Measurements from ENCODE around the gene PTPN13. TPM values are rescaled to one million over a fixed set of nuclear protein-coding genes. Genes with fewer than 3 reads are reported as not detected.

Gene PTPN13
- total and polyA plus RNA-seq, 4 experiments from 2014 or later, result 1.5 to 11.9 (median 7.7) TPM

DNA sequence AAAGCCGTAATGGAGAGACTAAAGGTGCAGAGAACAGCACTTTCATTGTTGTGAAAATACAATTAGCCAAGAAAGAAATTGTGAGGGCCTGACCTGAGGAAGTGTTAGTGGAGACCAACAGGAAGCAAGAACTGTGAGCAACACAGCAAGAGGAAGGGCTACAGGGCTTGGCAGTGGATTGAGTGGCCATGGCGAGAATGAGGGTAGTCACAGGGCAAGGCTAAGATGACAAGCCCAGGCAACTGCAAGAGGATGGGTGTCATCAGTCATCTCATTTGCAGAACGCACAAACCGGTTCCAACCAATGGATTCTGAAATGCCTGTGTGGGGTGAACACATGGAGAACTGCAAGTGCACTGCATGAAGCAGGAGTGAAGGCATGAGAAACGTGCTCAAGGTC is 251.5 kb downstream of the PTPN13 start:
- Mint-ChIP-seq H3K36me3 (no peaks in the 10 kb centered on the region), H3K4me1 (peaks cover 0 to under 1% (median 0%) of the 10 kb centered on the region in 4 donors), H3K27ac (no peak overlapping the region), H3K4me3 (no peak overlapping the region), H3K27me3 (peaks cover 6 to 8% of the 10 kb centered on the region in 2 donors), H3K9me3 (peaks cover 0 to 2% (median 0%) of the 10 kb centered on the region in 8 donors)
- POLR2A ChIA-PET (ENCODE audit: partially characterized antibody), result no interaction called here
- intact Hi-C loops (cut with micrococcal nuclease), result no loop called here
- no peaks in the 10 kb centered on the region for H3K4me1 ChIP-seq (ENCODE audit: insufficient read depth, low read length)
- no peak overlapping the region for H3K27ac ChIP-seq (ENCODE audit: low read depth, low read length)
- H3K36me3 ChIP-seq (ENCODE audit: insufficient read depth, low read length), result no peaks in the 10 kb centered on the region
- CTCF ChIA-PET (ENCODE audit: partially characterized antibody), result interaction anchor here (1.0 kb wide), 1 partner anchor 185 kb away, joined by 3 read pairs; no protein-coding TSS in a partner anchor
- no peaks in the 10 kb centered on the region for H3K9me3 ChIP-seq (ENCODE audit: control insufficient read depth in 1 of 2, low read length in 2 of 2)
- H3K4me3 ChIP-seq (ENCODE audit: low read length in 2 of 2), result no peak overlapping the region
- H3K27me3 ChIP-seq (ENCODE audit: insufficient read depth, low read length), result peaks cover 3% of the 10 kb centered on the region
- DNase-seq, result no peak

GRCh38 chr4:86846921-86847320 is 252.8 kb downstream of the PTPN13 start:
- Histone ChIP-seq H3K4me3 (ENCODE audit: low read length in 2 of 2) (no peak overlapping the region), H3K36me3 (ENCODE audit: insufficient read depth, low read length) (no peaks in the 10 kb centered on the region), H3K27ac (ENCODE audit: low read depth, low read length) (no peak overlapping the region), H3K4me1 (ENCODE audit: insufficient read depth, low read length) (no peaks in the 10 kb centered on the region), H3K27me3 (ENCODE audit: insufficient read depth, low read length) (peaks cover 3% of the 10 kb centered on the region), H3K9me3 (ENCODE audit: control insufficient read depth in 1 of 2, low read length in 2 of 2) (no peaks in the 10 kb centered on the region)
- intact Hi-C loops (cut with micrococcal nuclease), result no loop called here
- no peak overlapping the region for H3K27ac Mint-ChIP-seq
- peaks cover 0 to 1% (median 0%) of the 10 kb centered on the region in 4 donors for H3K4me1 Mint-ChIP-seq
- peaks cover 0 to 2% (median 0%) of the 10 kb centered on the region in 8 donors for H3K9me3 Mint-ChIP-seq
- CTCF ChIA-PET (ENCODE audit: partially characterized antibody), result no interaction called here
- DNase-seq, result no peak
- no peak overlapping the region for H3K4me3 Mint-ChIP-seq
- POLR2A ChIA-PET (ENCODE audit: partially characterized antibody), result no interaction called here
- H3K36me3 Mint-ChIP-seq, result no peaks in the 10 kb centered on the region
- H3K27me3 Mint-ChIP-seq, result peaks cover 1 to 9% of the 10 kb centered on the region in 2 donors

- no peak for DNase-seq
- H3K36me3 ChIP-seq (ENCODE audit: insufficient read depth, low read length), result no peaks in the 10 kb centered on the region
- H3K4me1 Mint-ChIP-seq, result peaks cover 0 to 1% (median 0%) of the 10 kb centered on the region in 4 donors
- H3K36me3 Mint-ChIP-seq, result no peaks in the 10 kb centered on the region
- intact Hi-C loops (cut with micrococcal nuclease), result no loop called here
- peaks cover 3% of the 10 kb centered on the region for H3K27me3 ChIP-seq (ENCODE audit: insufficient read depth, low read length)
- H3K9me3 Mint-ChIP-seq, result peaks cover 0 to 2% (median 0%) of the 10 kb centered on the region in 8 donors
- no peaks in the 10 kb centered on the region for H3K9me3 ChIP-seq (ENCODE audit: control insufficient read depth in 1 of 2, low read length in 2 of 2)
- ChIA-PET CTCF (ENCODE audit: partially characterized antibody) (no interaction called here), POLR2A (ENCODE audit: partially characterized antibody) (no interaction called here)
- H3K27ac Mint-ChIP-seq, result no peak overlapping the region
- no peak overlapping the region for H3K27ac ChIP-seq (ENCODE audit: low read depth, low read length)
- H3K4me1 ChIP-seq (ENCODE audit: insufficient read depth, low read length), result no peaks in the 10 kb centered on the region
- peaks cover 1 to 9% of the 10 kb centered on the region in 2 donors for H3K27me3 Mint-ChIP-seq
- no peak overlapping the region for H3K4me3 ChIP-seq (ENCODE audit: low read length in 2 of 2)
- H3K4me3 Mint-ChIP-seq, result no peak overlapping the region
These were observed 253.5 kb downstream of the PTPN13 start for GRCh38 chr4:86847571-86847970.

- H3K4me3 ChIP-seq (ENCODE audit: low read length in 2 of 2), result no peak overlapping the region
- peaks cover 3% of the 10 kb centered on the region for H3K27me3 ChIP-seq (ENCODE audit: insufficient read depth, low read length)
- POLR2A ChIA-PET (ENCODE audit: partially characterized antibody), result no interaction called here
- no peak overlapping the region for H3K27ac ChIP-seq (ENCODE audit: low read depth, low read length)
- Mint-ChIP-seq H3K27ac (no peak overlapping the region), H3K4me3 (no peak overlapping the region), H3K4me1 (peaks cover 0 to 1% (median 0%) of the 10 kb centered on the region in 4 donors), H3K36me3 (no peaks in the 10 kb centered on the region), H3K27me3 (peaks cover 1 to 8% of the 10 kb centered on the region in 2 donors), H3K9me3 (peaks cover 0 to 2% (median 0%) of the 10 kb centered on the region in 8 donors)
- intact Hi-C loops (cut with micrococcal nuclease), result no loop called here
- H3K9me3 ChIP-seq (ENCODE audit: control insufficient read depth in 1 of 2, low read length in 2 of 2), result no peaks in the 10 kb centered on the region
- no peaks in the 10 kb centered on the region for H3K36me3 ChIP-seq (ENCODE audit: insufficient read depth, low read length)
- no peak for DNase-seq
- H3K4me1 ChIP-seq (ENCODE audit: insufficient read depth, low read length), result no peaks in the 10 kb centered on the region
- CTCF ChIA-PET (ENCODE audit: partially characterized antibody), result no interaction called here
These were observed 254.0 kb downstream of the PTPN13 start for GRCh38 chr4:86848136-86848535.

DNA sequence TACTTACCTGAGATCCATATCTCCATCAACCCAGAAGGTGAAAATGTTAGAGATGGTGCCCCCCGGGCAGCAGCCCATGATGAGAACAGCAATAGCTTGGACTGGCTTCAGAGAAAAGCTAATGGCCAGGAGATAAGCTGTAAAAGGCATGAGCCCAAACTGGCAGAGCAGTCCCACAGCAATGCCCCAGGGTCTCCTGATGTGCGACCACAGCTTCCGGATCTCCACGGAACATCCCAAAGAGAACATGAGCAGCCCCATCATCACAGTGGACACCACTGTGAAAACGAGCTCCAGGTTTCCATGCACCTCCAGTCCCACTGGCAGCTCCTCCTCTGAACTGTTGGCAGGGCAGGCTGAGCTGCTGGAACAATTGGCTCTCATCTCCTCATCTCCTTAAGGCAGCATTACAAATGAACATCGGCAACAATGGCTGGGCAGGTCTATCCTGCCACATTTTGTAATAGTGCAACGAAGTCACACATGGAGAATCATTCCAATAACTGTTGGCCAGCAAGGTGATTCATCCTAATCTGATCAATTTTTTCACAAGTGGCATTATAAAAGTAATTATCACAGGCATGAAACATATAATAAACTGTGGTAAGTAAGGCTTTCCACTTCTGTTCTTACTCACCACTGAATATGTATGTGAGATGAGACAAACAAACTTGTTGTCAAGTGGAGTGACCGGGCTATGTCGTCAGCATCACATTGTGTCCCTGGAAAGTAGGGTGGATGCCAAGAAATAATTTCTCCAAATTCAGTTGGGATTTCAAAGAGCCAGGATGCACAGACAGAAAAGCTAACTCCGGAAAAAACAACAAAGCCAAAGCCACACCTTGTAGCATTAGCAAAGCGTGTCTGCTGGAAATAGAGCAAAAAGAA is 254.9 kb downstream of the PTPN13 start, which contains the start of gene SLC10A6:
Gene SLC10A6 (minus strand): TSS at position 653 of the 888 bp plus-strand sequence. CDS start 269 bp downstream, at position 384.
- no peak within 1 kb of the TSS for H3K4me3 Mint-ChIP-seq
- ChIA-PET CTCF (ENCODE audit: partially characterized antibody) (interaction anchor here (0.8 kb wide), 1 partner anchor 353 kb away, joined by 3 read pairs; no protein-coding TSS in a partner anchor), POLR2A (ENCODE audit: partially characterized antibody) (no interaction called here)
- no peaks in the 10 kb centered on the region for H3K9me3 ChIP-seq (ENCODE audit: control insufficient read depth in 1 of 2, low read length in 2 of 2)
- H3K36me3 Mint-ChIP-seq, result no peaks in the 10 kb centered on the region
- H3K4me1 ChIP-seq (ENCODE audit: insufficient read depth, low read length), result no peaks in the 10 kb centered on the region
- peaks cover 0 to 2% (median 0%) of the 10 kb centered on the region in 8 donors for H3K9me3 Mint-ChIP-seq
- no peak for DNase-seq
- peaks cover 0 to 1% (median 0%) of the 10 kb centered on the region in 4 donors for H3K4me1 Mint-ChIP-seq
- intact Hi-C loops (cut with micrococcal nuclease), result no loop called here
- no peak within 1 kb of the TSS for H3K27ac ChIP-seq (ENCODE audit: low read depth, low read length)
- no peak within 1 kb of the TSS for H3K27ac Mint-ChIP-seq
- H3K36me3 ChIP-seq (ENCODE audit: insufficient read depth, low read length), result no peaks in the 10 kb centered on the region
- H3K4me3 ChIP-seq (ENCODE audit: low read length in 2 of 2), result no peak within 1 kb of the TSS
- peaks cover 3% of the 10 kb centered on the region for H3K27me3 ChIP-seq (ENCODE audit: insufficient read depth, low read length)
- peaks cover 1 to 7% of the 10 kb centered on the region in 2 donors for H3K27me3 Mint-ChIP-seq

DNA sequence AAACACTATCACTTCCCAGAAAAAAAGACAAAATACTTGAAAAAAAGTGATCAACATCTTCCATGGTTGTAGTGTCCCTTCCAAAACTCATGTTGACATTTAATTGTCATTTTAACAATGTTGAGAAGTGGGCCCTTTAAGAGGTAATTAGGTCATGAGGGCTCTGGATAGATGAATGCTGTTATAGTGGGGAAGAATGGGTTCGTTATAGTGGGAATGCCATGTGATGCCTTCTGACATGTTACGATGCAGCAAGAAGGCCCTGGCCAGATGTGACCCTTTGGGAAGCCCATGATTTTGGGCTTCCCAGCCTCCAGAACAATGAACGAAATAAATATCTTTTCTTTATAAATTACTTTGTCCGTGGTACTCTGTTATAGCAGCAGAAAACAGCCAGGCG is 259.1 kb downstream of the PTPN13 start:
- no peaks in the 10 kb centered on the region for H3K4me1 ChIP-seq (ENCODE audit: insufficient read depth, low read length)
- no peak overlapping the region for H3K4me3 ChIP-seq (ENCODE audit: low read length in 2 of 2)
- Mint-ChIP-seq H3K36me3 (no peaks in the 10 kb centered on the region), H3K9me3 (peaks cover 0 to 2% (median 0%) of the 10 kb centered on the region in 8 donors), H3K27ac (no peak overlapping the region), H3K4me3 (no peak overlapping the region), H3K27me3 (peaks cover 1 to 7% of the 10 kb centered on the region in 2 donors), H3K4me1 (peaks cover 0 to 1% (median 0%) of the 10 kb centered on the region in 4 donors)
- no peak for DNase-seq
- intact Hi-C loops (cut with micrococcal nuclease), result no loop called here
- POLR2A ChIA-PET (ENCODE audit: partially characterized antibody), result no interaction called here
- H3K9me3 ChIP-seq (ENCODE audit: control insufficient read depth in 1 of 2, low read length in 2 of 2), result no peaks in the 10 kb centered on the region
- H3K27me3 ChIP-seq (ENCODE audit: insufficient read depth, low read length), result peaks cover 3% of the 10 kb centered on the region
- CTCF ChIA-PET (ENCODE audit: partially characterized antibody), result no interaction called here
- H3K27ac ChIP-seq (ENCODE audit: low read depth, low read length), result no peak overlapping the region
- H3K36me3 ChIP-seq (ENCODE audit: insufficient read depth, low read length), result no peaks in the 10 kb centered on the region

GRCh38 chr4:86855572-86855971 is 261.5 kb downstream of the PTPN13 start:
- Histone ChIP-seq H3K27ac (ENCODE audit: low read depth, low read length) (no peak overlapping the region), H3K36me3 (ENCODE audit: insufficient read depth, low read length) (no peaks in the 10 kb centered on the region), H3K27me3 (ENCODE audit: insufficient read depth, low read length) (no peaks in the 10 kb centered on the region), H3K9me3 (ENCODE audit: control insufficient read depth in 1 of 2, low read length in 2 of 2) (no peaks in the 10 kb centered on the region), H3K4me1 (ENCODE audit: insufficient read depth, low read length) (no peaks in the 10 kb centered on the region), H3K4me3 (ENCODE audit: low read length in 2 of 2) (no peak overlapping the region)
- POLR2A ChIA-PET (ENCODE audit: partially characterized antibody), result no interaction called here
- CTCF ChIA-PET (ENCODE audit: partially characterized antibody), result interaction anchor here (1.0 kb wide), 1 partner anchor 14 kb away, joined by 3 read pairs; no protein-coding TSS in a partner anchor
- peaks cover 0 to 1% of the 10 kb centered on the region in 2 donors for H3K27me3 Mint-ChIP-seq
- H3K27ac Mint-ChIP-seq, result no peak overlapping the region
- no peak overlapping the region for H3K4me3 Mint-ChIP-seq
- peaks cover 0 to 4% of the 10 kb centered on the region in 2 donors for H3K36me3 Mint-ChIP-seq
- intact Hi-C loops (cut with micrococcal nuclease), result no loop called here
- peaks cover 0 to 1% (median 0%) of the 10 kb centered on the region in 4 donors for H3K4me1 Mint-ChIP-seq
- H3K9me3 Mint-ChIP-seq, result no peaks in the 10 kb centered on the region
- no peak for DNase-seq
